Fibroblast of peridontal ligament (primary cell): ENCODE results near the gene CHGA.
A peak's percentile ranks its signal among the peaks of the same experiment; 100 is the strongest.

ENCODE experiments used
- DNase-seq: peaks from one replicate; pipeline ENCODE4 v3.0.0-alpha.2; 2010; ENCODE audit errors: extremely low read depth

CHGA gene

DNA sequence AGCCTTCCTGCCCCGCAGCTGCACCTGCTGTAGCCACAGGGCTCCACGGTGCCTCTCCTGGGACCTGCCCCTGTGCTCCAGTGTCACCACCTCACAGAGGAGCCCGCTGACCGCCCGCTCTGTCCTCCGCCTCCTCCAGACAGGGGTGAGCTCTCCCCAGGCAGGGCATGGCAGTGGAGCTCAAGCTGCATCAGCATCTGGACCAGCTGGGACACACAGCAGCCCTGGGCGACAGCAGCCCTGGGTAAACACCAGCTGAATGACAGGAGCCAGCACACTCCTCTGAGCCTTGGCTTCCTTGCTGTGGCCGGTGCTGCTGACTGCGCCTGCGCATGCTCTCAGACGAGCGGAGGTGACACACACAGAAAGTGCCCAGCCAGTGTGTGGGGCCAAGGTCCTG is 22.0 kb downstream of the CHGA start:
- no peak for DNase-seq

DNA sequence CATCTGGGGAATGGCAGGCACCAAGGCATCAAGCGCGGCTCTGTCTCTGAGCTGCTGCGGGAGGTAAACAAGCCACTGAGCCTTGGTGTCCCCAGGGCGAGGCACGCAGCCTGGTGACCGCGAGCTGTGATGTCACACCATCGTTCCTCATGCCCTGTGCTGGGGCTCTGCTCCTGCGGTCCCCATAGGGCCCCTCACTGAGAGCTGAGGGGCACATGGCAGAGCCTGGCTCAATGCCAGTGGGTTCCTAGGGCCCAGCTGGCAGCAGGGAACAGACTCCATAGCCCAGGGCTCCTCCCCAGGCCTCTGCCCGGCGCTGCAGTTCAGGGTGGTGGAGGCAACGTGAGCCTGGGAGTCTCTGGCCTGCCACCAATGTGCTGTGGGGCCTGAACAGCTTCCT is 22.6 kb downstream of the CHGA start:
- DNase-seq, result no peak

DNA sequence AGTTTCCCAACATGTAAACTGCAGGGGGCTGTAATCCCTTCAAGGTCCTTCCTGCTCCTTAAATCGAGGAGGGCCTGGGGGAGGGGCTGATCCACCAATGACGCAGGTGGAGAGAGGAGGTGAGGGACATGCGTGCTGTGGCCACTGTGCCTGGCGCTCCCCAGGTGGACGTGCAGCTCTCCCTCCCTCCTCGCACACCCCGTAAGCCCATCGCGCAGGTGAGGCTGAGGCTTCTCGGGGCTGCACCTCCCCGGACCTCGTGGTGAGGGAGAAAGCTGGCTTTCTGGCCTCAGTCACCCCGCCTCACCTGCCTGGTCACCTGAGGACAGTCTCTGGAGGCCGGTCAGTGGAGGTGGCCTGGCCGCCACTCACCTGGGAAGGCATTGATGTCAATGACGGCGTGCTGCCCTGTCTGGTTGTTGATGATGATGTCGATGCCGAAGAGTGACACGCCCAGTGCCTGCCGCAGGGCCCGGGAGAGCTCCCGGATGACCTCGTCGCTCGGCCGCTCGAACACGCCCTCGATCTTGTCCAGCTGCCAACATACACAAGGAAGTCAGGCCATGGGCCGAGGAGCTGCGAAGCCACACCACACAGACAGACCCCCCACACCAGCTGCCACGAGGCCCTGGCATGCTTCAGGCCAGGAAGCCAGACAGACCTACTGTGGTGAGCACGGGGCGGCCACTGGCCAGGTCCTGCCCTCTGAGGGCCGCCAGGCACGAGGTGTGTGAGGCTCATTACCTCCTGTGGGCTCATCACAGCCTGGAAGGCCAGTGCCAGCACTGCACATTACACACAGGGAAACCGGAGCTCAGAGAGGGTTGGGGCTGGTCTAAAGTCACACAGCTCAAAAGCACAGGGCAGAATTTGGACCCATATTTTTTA is 23.3 kb downstream of the CHGA start:
- DNase-seq, result peak; percentile 24

DNA sequence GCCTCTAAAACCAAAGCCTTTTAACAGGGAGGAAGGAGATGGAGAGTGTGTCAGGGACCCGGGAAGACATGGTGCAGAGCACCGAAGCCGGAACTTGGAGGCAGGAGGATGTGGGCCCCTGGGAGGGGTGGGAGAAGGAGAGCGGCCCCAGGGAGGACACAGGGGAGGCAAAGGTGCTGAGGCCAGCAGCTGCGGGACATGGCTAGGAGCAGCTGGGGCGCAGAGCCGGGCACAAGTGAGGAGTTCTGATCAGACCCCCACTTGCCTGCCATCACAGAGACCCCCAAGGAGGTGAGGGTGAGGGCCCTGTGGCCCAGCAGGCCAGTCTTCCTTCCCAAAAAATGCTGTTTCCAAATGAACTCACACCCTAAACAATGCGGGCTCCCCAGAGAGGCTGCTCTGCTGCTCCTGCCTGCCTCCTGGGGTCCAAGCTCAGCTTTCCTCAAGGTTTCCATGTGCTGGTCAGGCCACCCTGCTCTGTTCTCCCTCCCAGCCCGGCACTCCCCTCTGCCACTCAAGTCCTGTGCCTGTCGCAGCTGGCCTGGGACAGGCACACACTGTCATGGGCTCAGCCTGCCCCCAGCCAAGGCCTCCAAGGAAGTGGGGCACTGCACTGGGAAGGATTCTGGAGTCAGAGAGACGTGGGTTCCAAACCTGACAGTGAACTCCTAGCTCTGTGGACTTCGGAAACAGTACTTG is 24.0 kb downstream of the CHGA start:
- no peak for DNase-seq

DNA sequence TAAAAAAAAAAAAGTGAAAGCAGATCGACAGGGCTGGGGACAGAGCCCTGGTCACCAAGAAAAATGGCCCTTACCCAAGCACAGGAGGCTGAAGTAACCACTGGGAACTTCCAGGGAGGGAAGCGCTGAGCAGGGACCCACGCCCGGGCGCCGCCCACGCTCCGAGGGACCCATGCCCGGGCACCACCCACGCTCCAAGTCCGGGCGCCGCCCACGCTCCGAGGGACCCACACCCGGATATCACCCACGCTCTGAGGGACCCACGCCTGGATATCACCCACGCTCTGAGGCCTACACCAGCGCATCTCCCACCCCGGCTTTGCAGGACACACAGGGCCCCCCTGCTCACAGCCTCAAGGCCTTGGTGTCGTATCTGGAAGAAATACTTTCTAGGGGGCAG is 25.7 kb downstream of the CHGA start:
- DNase-seq, result no peak

DNA sequence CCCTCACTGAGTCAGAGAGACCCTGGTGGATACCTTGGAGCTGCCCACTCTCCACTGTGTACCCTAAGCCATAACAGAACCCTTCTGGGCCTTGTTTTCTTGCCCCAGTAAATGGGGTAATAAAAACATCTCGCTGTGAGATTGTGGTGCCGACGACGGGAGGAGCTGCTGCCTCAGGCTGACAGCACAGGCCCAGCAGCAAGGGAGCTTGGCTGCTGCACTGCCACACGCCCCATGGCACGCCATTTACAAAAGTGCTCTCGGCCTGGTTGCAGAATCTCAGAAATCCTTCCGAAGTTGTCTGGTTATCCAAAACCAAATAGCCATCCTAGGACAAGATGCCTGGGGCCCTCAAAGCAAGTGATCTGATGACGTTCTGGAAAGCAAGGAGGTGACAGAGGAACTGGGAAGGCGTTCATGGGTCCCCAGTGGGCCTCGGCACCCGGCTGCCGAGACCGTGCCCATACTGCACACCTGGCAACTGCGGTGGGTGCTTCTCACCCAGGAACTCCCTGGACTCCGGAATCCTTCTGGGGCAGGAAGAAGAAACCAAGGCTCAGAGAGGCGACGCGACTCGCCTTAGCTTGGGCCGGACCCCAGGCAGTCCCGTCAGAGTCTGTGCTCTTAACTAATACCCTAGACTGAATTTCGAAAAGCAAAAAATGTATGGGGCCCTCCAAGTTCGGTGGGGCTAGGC is 26.7 kb downstream of the CHGA start:
- DNase-seq, result no peak

DNA sequence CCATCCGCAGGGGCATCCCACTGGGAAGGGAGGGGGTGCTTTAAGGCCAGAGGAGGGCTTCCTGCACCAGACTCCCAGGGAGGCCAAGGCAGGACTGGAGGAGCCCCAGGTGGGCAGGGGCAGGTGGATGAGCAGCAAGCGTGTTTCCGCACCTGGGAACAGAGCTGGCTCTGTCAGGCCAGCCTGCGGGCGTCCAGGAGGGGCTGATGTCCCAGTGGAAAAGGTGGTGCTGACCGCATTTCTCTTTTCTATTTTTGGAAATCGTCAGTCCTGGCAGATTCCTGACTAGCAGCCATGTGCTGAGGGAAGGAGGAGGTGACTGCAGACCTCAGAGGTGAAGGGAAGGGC is 27.2 kb downstream of the CHGA start:
- no peak for DNase-seq

DNA sequence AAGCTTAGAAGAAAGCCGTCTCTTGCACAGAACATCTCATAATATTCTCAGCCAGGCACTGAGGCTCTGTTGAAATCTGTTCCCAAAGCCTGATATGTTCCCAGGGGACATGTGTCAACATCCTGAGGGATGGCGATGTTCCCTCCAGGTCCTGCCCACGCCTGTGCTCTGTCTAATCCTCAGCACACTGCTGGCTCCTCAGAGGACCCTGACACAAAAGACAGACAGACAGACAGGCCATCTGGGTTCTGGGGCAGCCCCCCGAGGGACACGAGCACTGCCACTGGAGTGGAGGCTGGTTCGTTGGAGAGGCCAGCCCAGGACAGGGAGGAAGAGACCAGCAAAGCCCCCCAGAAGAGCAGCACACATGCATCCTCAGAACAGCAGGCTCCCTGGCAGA is 27.8 kb downstream of the CHGA start:
- no peak for DNase-seq

DNA sequence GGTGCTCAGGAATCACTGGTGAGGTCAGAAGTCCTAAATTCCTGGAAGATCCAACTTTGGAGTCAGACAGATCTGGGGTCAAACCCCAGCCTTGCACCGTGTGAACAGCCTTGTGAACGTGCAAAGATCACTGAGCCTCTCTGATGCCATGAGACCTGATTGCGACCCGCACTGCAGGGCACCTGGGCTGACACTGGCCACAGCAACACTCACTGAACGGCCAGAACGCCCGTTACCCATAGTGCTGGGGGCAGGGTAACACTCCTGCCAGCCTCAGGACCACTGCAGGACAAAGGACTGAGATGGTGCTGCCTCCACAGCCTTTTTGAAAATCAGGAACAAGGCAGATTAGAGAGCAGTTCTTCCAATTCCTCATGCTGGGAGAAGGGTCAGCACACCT is 28.3 kb downstream of the CHGA start:
- no peak for DNase-seq

DNA sequence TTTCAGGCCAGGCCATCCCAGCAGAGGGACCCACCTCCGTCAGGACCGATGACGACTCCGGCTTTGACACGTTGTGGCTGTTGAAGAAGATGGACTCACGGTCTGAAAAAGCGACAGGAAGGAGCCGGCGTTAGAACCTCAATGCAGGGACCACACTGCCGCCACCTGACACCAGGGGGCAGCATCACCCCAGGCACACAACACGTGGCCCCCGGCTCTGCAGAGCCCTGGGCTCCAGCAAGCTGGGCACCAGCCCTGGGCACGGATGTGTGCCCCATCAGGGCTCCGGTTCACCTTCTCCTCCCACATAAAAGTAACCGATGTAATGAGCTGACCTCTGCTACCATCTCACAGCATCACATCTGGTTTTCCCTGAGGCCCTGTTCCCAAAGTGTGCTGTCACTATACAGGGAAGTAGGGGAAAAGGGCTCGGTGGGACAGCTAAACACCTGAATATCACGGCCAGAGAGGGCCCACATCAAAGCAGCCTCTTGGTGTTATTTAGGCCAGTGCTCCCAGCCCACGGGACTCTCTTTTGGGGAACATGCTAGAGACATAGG is 29.0 kb downstream of the CHGA start:
- DNase-seq, result peak; percentile 64

DNA sequence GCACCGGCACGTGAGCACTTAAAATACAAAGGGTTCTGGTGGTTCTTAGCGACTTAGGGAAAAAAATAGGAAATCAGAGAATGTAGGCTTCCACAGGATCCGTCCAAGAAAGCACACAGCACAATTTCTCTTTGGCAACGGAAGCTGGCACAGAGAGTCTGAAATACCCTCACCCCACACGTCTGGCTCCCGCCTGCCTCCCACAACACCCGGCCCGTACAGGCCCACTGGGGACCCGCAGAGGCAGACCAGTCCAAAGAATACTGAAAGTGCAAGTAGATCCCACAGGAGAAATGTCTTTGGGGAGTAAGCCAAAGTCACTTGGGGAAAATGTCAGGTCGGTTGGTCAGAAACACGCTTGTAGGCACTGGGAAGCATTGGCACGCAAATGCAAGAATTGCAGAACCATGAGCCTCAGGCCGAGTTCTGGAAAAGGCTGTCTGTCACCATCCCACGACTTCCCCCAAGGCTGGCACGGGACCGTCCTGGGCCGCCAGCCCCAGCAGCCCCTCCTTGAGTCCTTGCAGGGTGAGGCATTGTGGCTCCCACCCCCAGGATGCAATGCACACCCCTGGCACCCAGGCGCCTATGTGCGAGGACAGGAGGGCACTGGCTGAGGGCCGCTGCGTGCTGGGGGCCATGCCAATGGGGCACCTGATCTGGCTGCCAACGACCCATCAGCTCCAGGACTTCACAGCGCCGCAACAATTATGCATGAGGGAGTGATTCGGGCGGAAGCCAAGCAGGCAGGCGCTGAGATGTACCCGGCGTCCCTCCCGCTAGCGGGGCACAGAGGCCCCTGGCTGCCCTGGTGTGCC is 29.7 kb downstream of the CHGA start:
- DNase-seq, result no peak

DNA sequence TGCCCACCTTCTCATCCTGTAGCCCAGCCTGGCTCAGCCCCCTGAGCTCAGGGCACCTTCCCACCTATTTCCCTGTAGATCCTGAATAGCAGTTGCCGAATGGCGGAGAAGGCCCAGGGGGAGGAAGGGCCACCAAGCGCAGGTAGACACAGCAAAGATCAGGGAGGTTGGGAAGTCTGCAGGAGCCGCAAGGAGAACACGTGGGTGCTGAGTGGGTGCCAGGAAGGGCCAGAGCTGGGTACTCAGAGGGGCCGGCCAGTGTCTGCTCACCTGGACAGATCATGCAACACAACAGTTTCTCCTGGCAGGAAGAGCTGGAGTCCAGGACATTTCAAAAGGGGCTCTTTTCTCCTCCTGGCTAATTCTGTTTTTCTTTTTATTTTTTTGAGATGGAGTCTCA is 30.6 kb downstream of the CHGA start:
- no peak for DNase-seq

DNA sequence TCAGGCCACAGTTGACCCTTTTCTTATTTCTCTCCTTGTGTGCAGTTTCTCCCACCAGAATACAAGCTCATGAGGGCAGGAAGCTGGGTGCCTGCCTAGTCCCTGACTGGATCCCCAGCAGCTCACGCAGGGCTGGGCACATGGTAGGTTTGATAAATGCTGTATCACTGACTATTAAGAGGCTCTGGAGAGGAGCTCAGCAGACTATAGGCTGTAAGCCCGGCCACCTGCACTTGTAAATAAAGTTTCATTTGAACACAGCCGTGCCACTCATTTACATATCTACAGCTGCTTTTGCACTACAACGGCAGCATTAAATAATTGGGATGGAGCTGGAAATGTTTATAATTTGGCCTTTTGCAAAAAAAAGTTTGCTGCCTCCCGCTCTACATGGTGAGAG is 32.0 kb downstream of the CHGA start:
- DNase-seq, result no peak

DNA sequence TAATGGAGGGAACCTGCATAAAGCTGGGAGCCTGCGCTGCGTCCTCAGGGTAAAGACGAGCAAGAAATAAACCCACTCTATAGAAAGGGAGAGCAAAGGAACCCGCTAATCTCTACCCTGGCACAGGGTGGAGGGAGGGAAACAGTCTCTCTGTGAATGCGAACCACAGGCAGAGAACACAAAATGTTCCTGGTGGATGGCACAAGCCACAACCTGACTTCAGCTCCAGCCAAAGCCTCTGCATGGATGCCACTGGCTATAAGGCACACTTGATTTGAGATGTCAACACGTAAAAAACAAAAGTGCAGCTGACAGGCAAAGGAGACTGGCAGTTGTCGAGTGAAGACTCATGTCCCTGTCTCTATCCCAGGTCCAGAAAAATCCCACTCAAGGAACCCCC is 32.4 kb downstream of the CHGA start:
- DNase-seq, result no peak

DNA sequence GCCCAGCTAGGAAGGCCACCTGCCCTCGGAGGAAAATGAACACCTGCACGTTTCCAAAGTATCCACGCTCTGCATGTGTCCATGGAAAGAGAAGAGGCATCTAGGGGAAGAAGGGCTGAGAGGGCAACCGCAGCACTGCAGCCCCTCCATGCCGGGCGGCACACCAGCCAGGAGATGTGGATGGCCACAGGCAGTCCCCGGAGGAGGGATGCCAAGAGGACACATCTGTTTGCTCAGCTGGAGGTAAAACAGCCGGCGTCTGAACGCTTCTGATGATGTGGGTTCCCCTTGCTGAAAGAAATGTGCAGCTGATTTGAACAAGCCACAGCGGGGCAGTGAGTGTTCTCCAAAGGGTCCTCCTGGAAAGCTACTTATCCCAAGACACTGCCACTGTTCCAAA is 34.0 kb downstream of the CHGA start:
- DNase-seq, result no peak

DNA sequence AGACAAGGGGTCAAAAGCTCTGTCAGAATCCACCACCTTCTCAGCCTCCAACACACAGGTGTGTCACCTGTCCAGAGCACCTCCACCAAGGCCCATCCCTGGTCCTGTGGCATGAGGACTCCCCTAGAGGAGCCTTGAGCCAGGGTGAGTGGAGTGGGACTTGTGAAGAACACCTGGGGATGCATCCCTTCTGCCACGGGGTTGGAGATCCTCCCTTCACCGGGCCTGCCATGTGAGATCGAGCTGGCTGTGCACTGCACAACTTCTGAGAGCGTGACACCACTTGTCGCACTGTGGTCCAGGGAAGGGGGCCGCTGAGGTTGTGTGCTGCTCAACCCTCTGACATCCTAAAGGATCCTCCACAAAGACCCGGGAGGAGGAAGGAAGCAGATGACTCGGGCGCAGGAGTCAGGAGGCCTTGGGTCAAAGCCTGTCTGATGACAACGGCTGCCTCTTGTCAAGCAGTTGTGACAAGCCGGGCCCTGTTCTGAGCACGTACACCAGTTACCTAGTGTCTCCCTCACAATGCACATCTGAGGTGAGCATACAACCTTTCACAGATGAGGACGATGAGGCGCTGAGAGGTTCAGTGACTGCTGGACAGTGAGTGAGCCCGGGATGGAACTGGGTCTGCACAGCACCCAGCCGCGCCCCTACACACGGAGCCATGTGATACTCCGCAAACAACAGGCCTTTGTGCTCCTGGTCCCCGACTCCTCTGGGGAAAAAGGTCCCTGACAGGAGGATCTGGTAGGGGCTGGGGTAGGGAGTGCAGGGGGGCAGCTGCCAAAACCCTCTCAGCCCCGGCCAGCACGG is 35.6 kb downstream of the CHGA start:
- no peak for DNase-seq

DNA sequence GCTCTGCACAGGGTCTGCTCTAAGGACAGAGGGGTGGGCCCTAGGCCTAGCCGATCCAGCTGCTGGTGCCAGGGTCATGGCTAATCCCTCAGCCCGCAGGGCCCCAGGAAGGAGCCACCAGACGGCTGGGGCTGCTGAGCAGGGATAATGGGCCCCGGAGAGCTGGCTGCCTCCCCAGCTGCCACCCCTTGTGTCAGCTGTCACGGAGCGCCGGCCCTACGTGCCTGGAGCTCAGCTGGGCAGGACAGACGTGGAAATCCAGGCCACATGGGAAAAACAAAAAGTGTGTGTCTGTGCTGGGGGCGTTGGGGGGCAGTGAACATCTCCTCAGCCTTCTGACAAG is 36.2 kb downstream of the CHGA start:
- DNase-seq, result no peak

DNA sequence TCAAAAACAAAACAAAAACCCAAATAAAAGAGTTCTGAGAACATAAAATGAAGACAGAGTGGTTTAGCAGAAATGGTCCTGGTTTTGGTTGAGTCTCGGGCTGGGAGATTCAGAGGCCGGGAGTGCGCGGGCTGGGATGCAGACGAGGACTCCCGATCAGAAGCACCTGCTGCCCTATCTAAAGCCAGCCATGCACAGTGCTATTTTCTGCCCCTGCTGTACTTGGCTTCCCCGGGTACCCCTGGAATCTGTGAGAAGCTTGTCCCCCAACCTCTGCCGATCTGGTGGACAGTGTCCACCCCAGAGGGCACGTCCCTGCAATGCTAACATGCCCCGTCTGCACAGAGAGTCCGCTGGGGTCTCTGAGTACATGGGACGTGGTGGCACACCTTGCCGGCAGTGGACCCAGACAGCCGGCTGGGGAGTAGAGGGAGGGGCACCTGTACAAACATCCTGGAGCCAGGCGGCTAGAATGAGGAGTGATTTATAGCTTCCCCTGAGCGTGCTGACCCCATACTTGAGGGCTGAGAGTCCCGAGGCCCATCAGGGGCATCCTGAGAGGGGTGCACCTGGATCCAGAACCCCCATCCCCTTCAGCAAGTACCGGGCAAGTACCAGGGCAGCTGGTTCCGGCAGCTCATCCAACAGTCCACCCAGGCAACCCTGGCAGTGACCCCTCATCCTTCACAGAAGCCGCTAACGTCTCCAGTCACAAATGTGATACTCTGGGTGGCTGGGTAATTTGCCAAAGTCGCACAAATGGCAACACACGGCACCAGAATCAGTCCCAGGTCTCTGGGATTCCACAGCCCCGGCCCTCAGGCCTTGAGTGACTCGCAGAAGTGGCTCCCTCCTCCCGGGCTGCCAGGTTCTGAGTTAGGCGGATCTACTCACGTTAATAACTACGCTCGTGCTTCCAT is 37.1 kb downstream of the CHGA start:
- no peak for DNase-seq

DNA sequence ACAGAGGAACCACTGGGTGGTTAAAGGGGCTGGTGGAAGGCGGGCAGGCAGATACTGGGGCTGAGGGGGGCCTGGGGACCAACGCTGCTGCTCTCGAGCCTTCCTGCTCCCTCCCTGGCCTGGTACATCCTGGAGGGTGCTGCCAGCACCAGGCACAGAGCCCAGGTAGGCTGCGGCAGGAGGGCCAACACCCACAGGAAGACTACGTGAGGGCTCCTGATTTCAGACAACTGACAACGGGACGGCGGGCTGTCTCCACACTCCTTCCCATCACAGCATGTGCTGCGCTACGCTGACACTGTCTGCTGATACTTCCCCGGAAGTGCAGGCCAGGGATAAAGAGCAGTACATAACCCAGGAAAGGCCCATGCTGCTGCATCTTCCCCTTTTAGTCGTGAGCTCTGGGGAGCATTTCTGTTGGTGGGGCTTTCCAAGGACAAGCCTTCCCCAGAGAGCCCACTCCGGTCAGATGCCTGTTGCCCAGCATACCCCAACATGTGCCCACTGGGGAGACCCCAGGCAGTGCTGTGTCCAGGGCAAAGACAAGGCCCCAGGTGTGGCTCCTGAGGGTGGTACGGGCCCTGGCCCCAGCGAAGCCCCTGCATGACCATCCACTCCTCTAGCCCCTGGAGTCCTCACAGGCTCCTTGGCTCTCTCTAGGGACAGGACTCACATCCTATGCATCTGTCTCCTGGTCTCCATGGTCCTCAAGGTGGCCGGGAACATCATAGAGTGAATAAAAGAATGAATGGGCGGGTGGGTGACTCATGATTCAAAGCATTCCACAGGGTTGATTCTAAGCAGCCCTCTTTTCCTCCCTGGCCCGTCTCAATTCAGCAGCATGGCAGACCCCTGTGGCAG is 38.0 kb downstream of the CHGA start:
- DNase-seq, result peak; percentile 10
